Upper lobe of left lung (tissue), 6 donors: ENCODE measurements around the gene ALOX12B. TPM values are rescaled to one million over a fixed set of nuclear protein-coding genes. Genes with fewer than 3 reads are reported as not detected.

ENCODE experiments used
- ATAC-seq, 2 donors: fragments of 200-7000 bp; cut with Tn5 transposase; one replicate each; pipeline ENCODE4 v1.9.1; 2022; ENCODE audit warnings: mild to moderate bottlenecking in 2 of 2, moderate library complexity in 2 of 2; ENCODE audit not compliant: low FRiP score in 2 of 2
- DNase-seq, 2 donors: peaks; one replicate each; pipeline ENCODE4 v3.0.0-alpha.2; 2019 to 2020
- H3K27ac ChIP-seq, 4 donors: fragments of 200-600 bp; sonication (generic); one replicate each; pipeline ENCODE4 v1.5.1; 2016 to 2019
- H3K27me3 ChIP-seq, 4 donors: fragments of 200-600 bp; sonication (generic); one replicate each; pipeline ENCODE4 v1.5.1; 2017 to 2019
- H3K36me3 ChIP-seq, 4 donors: fragments of 200-600 bp; sonication (generic); one replicate each; pipeline ENCODE4 v1.5.1; 2016 to 2019
- H3K4me1 ChIP-seq, 4 donors: fragments of 200-600 bp; sonication (generic); one replicate each; pipeline ENCODE4 v1.5.1; 2018 to 2019
- H3K4me3 ChIP-seq, 4 donors: fragments of 200-600 bp; sonication (generic); one replicate each; pipeline ENCODE4 v1.5.1; 2017 to 2019; ENCODE audit warnings: mild to moderate bottlenecking in 2 of 4, moderate library complexity in 1 of 4
- H3K9me3 ChIP-seq, 4 donors: fragments of 200-600 bp; sonication (generic); one replicate each; pipeline ENCODE4 v1.5.1; 2018 to 2019
- CTCF ChIP-seq, 6 experiments: fragments of 450-650 bp in 4 of 6; fragments of 200-600 bp in 2 of 6; sonication (generic) in 2 of 6; IDR thresholded peaks; one replicate each; pipeline ENCODE4 v1.5.1; 2016 to 2019; ENCODE audit warnings: antibody characterized with exemption in 6 of 6
- EP300 ChIP-seq, 4 donors: sonication (generic); formaldehyde crosslinking; IDR thresholded peaks; one replicate each; pipeline ENCODE4 v1.5.1; 2017; ENCODE audit warnings: antibody characterized with exemption in 4 of 4, control low read depth in 2 of 4
- POLR2A ChIP-seq, 4 donors: fragments of 450-650 bp; IDR thresholded peaks; one replicate each; pipeline ENCODE4 v1.5.1; 2016 to 2017; ENCODE audit warnings: antibody characterized with exemption in 4 of 4, mild to moderate bottlenecking in 2 of 4
- POLR2AphosphoS5 ChIP-seq, 2 donors: sonication (generic); formaldehyde crosslinking; IDR thresholded peaks; one replicate each; pipeline ENCODE4 v1.5.1; 2017; ENCODE audit warnings: antibody characterized with exemption in 2 of 2
- WGBS, 2 donors: methylation state at CpG; one replicate each; pipeline ENCODE4 v1.1.5; 2017 to 2018; 5-methylcytosine and 5-hydroxymethylcytosine counted together
- total RNA-seq, 6 donors: library from RNA; depleted of rRNA in 4 of 6; stranded (reverse); fragments of >200 nt in 4 of 6; gene quantifications; one replicate each; pipeline versions ENCODE4 v1.1.0 to v1.2.1, GENCODE V29; 2016 to 2021
- donor health status: DM: no; HTN: no; CAD: no; lungs with moderate emphysema.
- donor health status: DM: no; HTN: yes; CAD: no; lungs with severe emphysema.

ALOX12B gene
- total RNA-seq, 6 donors from 2014 or later, result not detected

GRCh38 chr17:8095361-8095760 lies 7.8 kb upstream of the ALOX12B start:
- 61 to 83% methylated on average over 4 to 6 of the region's 6 CpGs for WGBS, 2 donors
- ATAC-seq, result no peak
- H3K27me3 ChIP-seq, result no peaks in the 10 kb centered on the region

GRCh38 chr17:8091033-8091687 lies 3.6 kb upstream of the ALOX12B start:
- Histone ChIP-seq H3K9me3 (no peaks in the 10 kb centered on the region), H3K27me3 (peaks cover 0 to 3% (median 0%) of the 10 kb centered on the region in 4 donors), H3K4me3 (no peak overlapping the region), H3K27ac (no peak overlapping the region), H3K4me1 (no peaks in the 10 kb centered on the region), H3K36me3 (no peaks in the 10 kb centered on the region)
- WGBS, 2 donors, result 15 to 41% methylated on average over 4 to 9 of the region's 9 CpGs
- DNase-seq, result no peak
- no peak for TF ChIP-seq POLR2AphosphoS5 (IDR thresholded peaks at IDR 0.05)
- TF ChIP-seq CTCF (IDR thresholded peaks at IDR 0.05), result no peak
- no peak for TF ChIP-seq EP300 (IDR thresholded peaks at IDR 0.05)
- no peak for TF ChIP-seq POLR2A (IDR thresholded peaks at IDR 0.05)
- no peak for ATAC-seq

More at GRCh38 chr17:8095361-8095760, 7.8 kb upstream of the ALOX12B start:
- Histone ChIP-seq H3K4me3 (no peak overlapping the region), H3K4me1 (peaks cover 0 to 4% (median 0%) of the 10 kb centered on the region in 4 donors), H3K36me3 (no peaks in the 10 kb centered on the region), H3K9me3 (no peaks in the 10 kb centered on the region), H3K27ac (no peak overlapping the region)
- no peak for DNase-seq
- TF ChIP-seq EP300 (IDR thresholded peaks at IDR 0.05) (no peak), POLR2A (IDR thresholded peaks at IDR 0.05) (no peak), CTCF (IDR thresholded peaks at IDR 0.05) (no peak), POLR2AphosphoS5 (IDR thresholded peaks at IDR 0.05) (no peak)

GRCh38 chr17:8089728-8090127 lies 2.2 kb upstream of the ALOX12B start:
- no peak overlapping the region for H3K4me3 ChIP-seq
- H3K27me3 ChIP-seq, result peaks cover 0 to 3% (median 0%) of the 10 kb centered on the region in 4 donors
- DNase-seq (no peak), ATAC-seq (no peak)
- H3K36me3 ChIP-seq, result no peaks in the 10 kb centered on the region
- TF ChIP-seq POLR2A (IDR thresholded peaks at IDR 0.05), result no peak
- no peak for TF ChIP-seq CTCF (IDR thresholded peaks at IDR 0.05)
- TF ChIP-seq EP300 (IDR thresholded peaks at IDR 0.05), result no peak
- TF ChIP-seq POLR2AphosphoS5 (IDR thresholded peaks at IDR 0.05), result no peak
- 64 to 66% methylated on average over 6 of the region's 6 CpGs for WGBS, 2 donors
- no peak overlapping the region for H3K27ac ChIP-seq
- no peaks in the 10 kb centered on the region for H3K9me3 ChIP-seq
- H3K4me1 ChIP-seq, result no peaks in the 10 kb centered on the region

- Histone ChIP-seq H3K27me3 (peaks cover 0 to 3% (median 0%) of the 10 kb centered on the region in 4 donors), H3K4me3 (no peak overlapping the region), H3K4me1 (no peaks in the 10 kb centered on the region), H3K9me3 (no peaks in the 10 kb centered on the region), H3K27ac (no peak overlapping the region), H3K36me3 (no peaks in the 10 kb centered on the region)
- 63 to 90% methylated on average over 3 to 5 of the region's 5 CpGs for WGBS, 2 donors
- ATAC-seq (no peak), DNase-seq (no peak)
- TF ChIP-seq POLR2AphosphoS5 (IDR thresholded peaks at IDR 0.05), result no peak
- no peak for TF ChIP-seq CTCF (IDR thresholded peaks at IDR 0.05)
- TF ChIP-seq POLR2A (IDR thresholded peaks at IDR 0.05), result no peak
- TF ChIP-seq EP300 (IDR thresholded peaks at IDR 0.05), result no peak
Measured at GRCh38 chr17:8087952-8088230, 375 bp upstream of the ALOX12B start.

GRCh38 chr17:8084250-8084649 lies 3.3 kb downstream of the ALOX12B start:
- peaks cover 0 to 13% (median 3%) of the 10 kb centered on the region in 4 donors for H3K27me3 ChIP-seq
- ATAC-seq (no peak), DNase-seq (no peak)
- TF ChIP-seq EP300 (IDR thresholded peaks at IDR 0.05), result no peak
- no peak for TF ChIP-seq POLR2A (IDR thresholded peaks at IDR 0.05)
- TF ChIP-seq CTCF (IDR thresholded peaks at IDR 0.05), result no peak
- no peak for TF ChIP-seq POLR2AphosphoS5 (IDR thresholded peaks at IDR 0.05)
- no peaks in the 10 kb centered on the region for H3K36me3 ChIP-seq
- 85 to 94% methylated on average over 6 of the region's 6 CpGs for WGBS, 2 donors
- no peak overlapping the region for H3K4me3 ChIP-seq
- H3K9me3 ChIP-seq, result no peaks in the 10 kb centered on the region
- H3K27ac ChIP-seq, result no peak overlapping the region
- H3K4me1 ChIP-seq, result peaks cover 11 to 15% (median 14%) of the 10 kb centered on the region in 4 donors
